ENCODE measurements around the gene NOS2. TPM values are rescaled to one million over a fixed set of nuclear protein-coding genes. Genes with fewer than 3 reads are reported as not detected.
"Not testable (repeated sequence)": the region's sequence is repeated elsewhere in the genome, so short reads cannot be mapped to it uniquely, and the experiment has no call there.

NOS2 gene
- total RNA-seq, 1 experiment from 2014 or later, result not detected

- Histone ChIP-seq H3K27me3 (ENCODE audit: insufficient read depth, low read depth) (no peaks in the 10 kb centered on the region), H3K4me3 (no peak overlapping the region), H4K20me1 (ENCODE audit: insufficient read depth) (no peaks in the 10 kb centered on the region), H3K27ac (no peak overlapping the region), H3K4me1 (replicated peaks; ENCODE audit: insufficient read depth) (no peaks in the 10 kb centered on the region), H2AFZ (no peak overlapping the region), H3K36me3 (ENCODE audit: low read depth) (no peaks in the 10 kb centered on the region), H3K9me2 (ENCODE audit: insufficient read depth) (no peaks in the 10 kb centered on the region), H3K4me2 (no peak overlapping the region), H3K79me2 (ENCODE audit: low read depth) (no peaks in the 10 kb centered on the region), H3F3A (ENCODE audit: insufficient read depth, low read depth) (no peaks in the 10 kb centered on the region), H3K9me3 (ENCODE audit: insufficient read depth, low read depth) (no peaks in the 10 kb centered on the region)
- intact Hi-C loops (cut with micrococcal nuclease; ENCODE audit: unreplicated experiment), result no loop called here
- TF ChIP-seq CTCF (conservative IDR thresholded peaks at IDR 0.05), result no peak
- TF ChIP-seq EZH2 (IDR thresholded peaks at IDR 0.05; ENCODE audit: low read depth), result no peak
- no TSS peak for BruUV-seq (replicated peaks)
- ChIA-PET POLR2A (ENCODE audit: unreplicated experiment) (no interaction called here), CTCF (no interaction called here)
- no peak for DNase-seq
Observed at GRCh38 chr17:27832831-27833230, 32.5 kb upstream of the NOS2 start.

- H3K27ac ChIP-seq; H3K27me3 ChIP-seq (ENCODE audit: insufficient read depth, low read depth); POLR2A ChIA-PET (ENCODE audit: unreplicated experiment); H3K4me1 ChIP-seq (replicated peaks; ENCODE audit: insufficient read depth); intact Hi-C loops (cut with micrococcal nuclease; ENCODE audit: unreplicated experiment); BruUV-seq (replicated peaks); H3K79me2 ChIP-seq (ENCODE audit: low read depth); H2AFZ ChIP-seq; H3K9me2 ChIP-seq (ENCODE audit: insufficient read depth); H3K9me3 ChIP-seq (ENCODE audit: insufficient read depth, low read depth); H3K4me3 ChIP-seq; H3F3A ChIP-seq (ENCODE audit: insufficient read depth, low read depth); H3K36me3 ChIP-seq (ENCODE audit: low read depth); H4K20me1 ChIP-seq (ENCODE audit: insufficient read depth); CTCF ChIA-PET: not testable (repeated sequence)
- DNase-seq, result peak in 1 of 2 experiments; percentile 5
- H3K4me2 ChIP-seq, result 0 out of 2 replicates have a peak overlapping the region, but pooled peaks have one; percentile 23
Observed at GRCh38 chr17:27829888-27830287, 29.6 kb upstream of the NOS2 start.

- H3K4me1 ChIP-seq (replicated peaks; ENCODE audit: insufficient read depth); H4K20me1 ChIP-seq (ENCODE audit: insufficient read depth); H3K9me3 ChIP-seq (ENCODE audit: insufficient read depth, low read depth); H3K79me2 ChIP-seq (ENCODE audit: low read depth); BruUV-seq (replicated peaks); DNase-seq; H3K4me3 ChIP-seq; POLR2A ChIA-PET (ENCODE audit: unreplicated experiment); H3K27ac ChIP-seq; H3F3A ChIP-seq (ENCODE audit: insufficient read depth, low read depth); CTCF ChIA-PET; H2AFZ ChIP-seq; intact Hi-C loops (cut with micrococcal nuclease; ENCODE audit: unreplicated experiment); H3K9me2 ChIP-seq (ENCODE audit: insufficient read depth); H3K27me3 ChIP-seq (ENCODE audit: insufficient read depth, low read depth); H3K36me3 ChIP-seq (ENCODE audit: low read depth); H3K4me2 ChIP-seq: not testable (repeated sequence)
Observed at GRCh38 chr17:27829143-27829711, 28.9 kb upstream of the NOS2 start.

GRCh38 chr17:27825459-27825858 lies 25.1 kb upstream of the NOS2 start:
- Histone ChIP-seq H3K4me1 (replicated peaks; ENCODE audit: insufficient read depth) (no peaks in the 10 kb centered on the region), H3K36me3 (ENCODE audit: low read depth) (no peaks in the 10 kb centered on the region), H3K4me3 (no peak overlapping the region), H3K9me3 (ENCODE audit: insufficient read depth, low read depth) (no peaks in the 10 kb centered on the region), H3K27ac (no peak overlapping the region), H3F3A (ENCODE audit: insufficient read depth, low read depth) (no peaks in the 10 kb centered on the region), H2AFZ (no peak overlapping the region), H3K9me2 (ENCODE audit: insufficient read depth) (no peaks in the 10 kb centered on the region), H3K27me3 (ENCODE audit: insufficient read depth, low read depth) (no peaks in the 10 kb centered on the region), H3K79me2 (ENCODE audit: low read depth) (no peaks in the 10 kb centered on the region), H4K20me1 (ENCODE audit: insufficient read depth) (no peaks in the 10 kb centered on the region), H3K4me2 (no peak overlapping the region)
- ChIA-PET POLR2A (ENCODE audit: unreplicated experiment) (no interaction called here), CTCF (no interaction called here)
- no peak for TF ChIP-seq EZH2 (IDR thresholded peaks at IDR 0.05; ENCODE audit: low read depth)
- BruUV-seq (replicated peaks), result no TSS peak
- intact Hi-C loops (cut with micrococcal nuclease; ENCODE audit: unreplicated experiment), result no loop called here
- DNase-seq, result no peak

Measured in PC-9 (cell line).